Ammon's horn (tissue), 1 donor: Measurements from ENCODE around the gene OSTN.
"Not testable (repeated sequence)": the region's sequence is repeated elsewhere in the genome, so short reads cannot be mapped to it uniquely, and the experiment has no call there.

ENCODE experiments used
- DNase-seq: peaks from one replicate; pipeline ENCODE4 v3.0.0-alpha.2; 2016; ENCODE audit warnings: low spot score

OSTN gene

DNA sequence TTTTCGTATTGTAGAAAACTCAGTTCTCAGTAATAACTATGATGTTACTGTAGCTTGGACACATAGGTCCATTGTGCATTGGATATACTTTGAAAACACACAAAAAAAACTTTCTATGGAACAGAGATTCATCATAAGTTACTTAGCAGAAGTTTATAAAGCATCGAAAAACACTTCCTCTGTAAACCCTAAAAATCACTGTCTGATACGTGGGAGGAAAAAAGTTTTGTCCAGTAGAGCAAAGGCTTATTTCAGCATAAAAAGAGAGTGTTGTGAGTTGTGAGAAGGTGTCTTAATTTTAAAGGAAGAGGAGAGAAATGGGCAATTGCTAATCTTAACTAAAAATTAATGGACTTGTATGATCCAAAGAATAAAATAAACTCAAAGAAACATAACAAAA is 64.8 kb downstream of the OSTN start:
- no peak for DNase-seq

DNA sequence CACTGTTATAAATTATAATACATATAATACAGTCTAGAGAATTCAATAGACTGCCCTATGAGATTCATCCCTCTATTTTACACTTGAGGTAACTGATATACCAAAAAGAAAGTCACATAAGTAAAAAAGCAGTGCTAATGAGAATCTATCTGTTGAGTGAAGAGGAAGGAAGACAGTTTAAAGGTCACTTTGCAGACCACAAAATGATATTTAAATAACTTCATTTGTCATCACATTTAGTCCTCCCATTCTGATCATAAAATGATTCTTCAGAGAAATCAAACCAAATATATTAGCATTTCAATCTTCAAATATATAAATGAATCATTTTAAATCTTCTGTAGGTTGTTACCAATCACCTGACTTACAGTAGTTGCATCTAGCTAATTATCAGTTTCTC is 69.7 kb downstream of the OSTN start:
- DNase-seq = no peak

DNA sequence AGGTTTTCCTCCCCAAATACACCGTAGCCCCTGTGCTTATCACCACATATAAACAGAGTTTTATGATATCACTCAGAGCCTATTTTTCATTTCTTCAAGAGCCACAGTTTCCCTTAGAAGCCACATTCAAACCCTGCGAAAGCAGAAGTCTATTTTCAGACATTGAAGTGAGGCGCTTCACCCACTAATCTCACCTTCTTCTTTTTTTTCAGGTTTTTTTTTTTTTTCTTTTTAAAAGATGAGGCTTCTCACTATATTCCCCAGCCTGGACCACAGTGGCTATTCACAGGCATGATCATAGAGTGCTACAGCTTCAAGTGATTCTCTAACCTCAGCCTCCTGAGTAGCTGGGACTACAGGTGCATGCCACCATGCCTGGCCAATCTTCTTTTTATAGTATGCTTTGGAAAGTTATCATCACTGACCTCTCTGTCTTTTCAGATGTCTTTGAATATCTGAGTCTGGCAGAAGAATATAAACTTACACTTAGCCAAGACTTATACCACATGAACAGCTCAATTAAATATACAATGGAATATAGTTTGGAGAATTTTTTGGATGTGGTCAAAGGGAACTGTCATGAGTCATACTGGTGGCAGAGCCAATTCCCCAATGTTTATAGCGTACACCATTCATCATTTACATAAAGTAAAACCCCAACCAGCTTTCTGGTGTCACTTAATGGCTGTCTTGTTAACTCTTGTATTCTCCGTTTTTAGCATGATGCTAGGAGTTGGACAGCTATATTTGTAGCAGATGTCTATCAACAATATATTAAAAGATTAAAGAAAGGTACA is 70.4 kb downstream of the OSTN start:
- DNase-seq = no peak

DNA sequence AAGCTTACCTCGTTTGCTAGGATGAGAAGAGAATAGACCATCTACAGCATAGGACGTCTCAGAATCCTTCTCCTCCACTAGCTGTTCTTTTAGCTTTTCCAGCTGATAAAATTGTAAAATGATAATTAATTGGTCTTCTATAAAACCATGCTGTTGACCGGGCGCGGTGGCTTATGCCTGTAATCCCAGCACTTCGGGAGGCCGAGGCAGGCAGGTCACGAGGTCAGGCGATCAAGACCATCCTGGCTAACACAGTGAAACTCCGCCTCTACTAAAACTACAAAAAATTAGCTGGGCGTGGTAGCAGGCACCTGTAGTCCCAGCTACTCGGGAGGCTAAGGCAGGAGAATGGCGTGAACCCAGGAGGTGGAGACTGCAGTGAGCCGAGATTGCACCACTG is 76.2 kb downstream of the OSTN start:
- DNase-seq = not testable (repeated sequence)

DNA sequence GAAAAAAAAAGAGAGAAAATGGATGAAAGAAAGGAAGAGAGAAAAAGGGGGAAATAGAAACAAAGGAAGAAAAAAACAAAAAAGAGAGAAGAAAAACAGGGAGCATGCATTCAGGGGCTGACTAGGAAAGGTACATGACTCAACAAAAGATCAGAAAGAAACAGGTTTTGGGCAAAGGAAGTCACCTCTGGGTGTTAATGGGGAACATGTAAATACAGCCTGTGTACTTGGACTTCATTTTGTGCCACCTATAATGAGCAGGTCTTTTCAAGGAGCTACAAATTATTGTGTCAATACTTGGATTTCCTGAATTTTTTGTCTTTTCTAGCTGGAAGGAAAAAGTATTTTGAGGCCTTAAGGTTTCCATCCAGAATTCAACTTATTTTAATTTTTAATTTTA is 76.7 kb downstream of the OSTN start:
- DNase-seq = no peak

DNA sequence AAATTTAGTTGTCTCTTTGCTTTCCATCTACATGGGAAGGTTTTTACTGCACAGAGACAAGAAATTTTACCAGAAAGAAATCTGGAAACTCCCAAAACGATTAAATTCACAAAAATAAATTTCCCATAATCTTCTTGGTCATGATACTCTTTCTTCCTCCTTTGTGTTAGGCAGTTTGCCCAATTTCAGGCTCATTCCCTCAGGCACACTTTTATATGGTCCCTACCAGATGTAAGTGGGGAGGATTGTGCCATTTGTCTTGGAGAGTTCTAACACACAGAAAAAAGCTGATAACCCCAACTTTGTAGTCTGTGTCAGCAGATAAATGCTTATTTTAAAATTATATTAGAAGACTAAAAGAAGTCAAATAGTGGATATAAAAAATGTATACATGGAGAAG is 81.1 kb downstream of the OSTN start:
- DNase-seq = no peak

DNA sequence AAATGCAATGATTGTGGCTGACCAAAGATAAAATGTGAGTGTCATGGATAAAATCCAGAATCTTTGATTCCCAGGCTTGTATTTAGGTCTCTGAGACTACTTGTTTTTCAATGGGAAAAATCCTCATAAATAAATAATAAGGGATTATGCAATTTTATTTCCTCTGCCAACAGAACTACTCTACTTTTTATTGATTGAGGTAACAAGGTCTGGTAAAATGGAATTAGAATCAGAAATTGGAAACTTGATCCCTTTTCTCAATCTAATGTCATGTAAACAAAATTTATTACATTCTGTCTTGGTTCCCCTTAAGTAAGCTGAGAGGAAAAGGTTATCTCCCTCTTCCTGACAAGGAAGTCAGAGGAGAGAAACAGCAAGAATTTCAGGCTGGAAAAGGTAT is 81.8 kb downstream of the OSTN start:
- no peak for DNase-seq

DNA sequence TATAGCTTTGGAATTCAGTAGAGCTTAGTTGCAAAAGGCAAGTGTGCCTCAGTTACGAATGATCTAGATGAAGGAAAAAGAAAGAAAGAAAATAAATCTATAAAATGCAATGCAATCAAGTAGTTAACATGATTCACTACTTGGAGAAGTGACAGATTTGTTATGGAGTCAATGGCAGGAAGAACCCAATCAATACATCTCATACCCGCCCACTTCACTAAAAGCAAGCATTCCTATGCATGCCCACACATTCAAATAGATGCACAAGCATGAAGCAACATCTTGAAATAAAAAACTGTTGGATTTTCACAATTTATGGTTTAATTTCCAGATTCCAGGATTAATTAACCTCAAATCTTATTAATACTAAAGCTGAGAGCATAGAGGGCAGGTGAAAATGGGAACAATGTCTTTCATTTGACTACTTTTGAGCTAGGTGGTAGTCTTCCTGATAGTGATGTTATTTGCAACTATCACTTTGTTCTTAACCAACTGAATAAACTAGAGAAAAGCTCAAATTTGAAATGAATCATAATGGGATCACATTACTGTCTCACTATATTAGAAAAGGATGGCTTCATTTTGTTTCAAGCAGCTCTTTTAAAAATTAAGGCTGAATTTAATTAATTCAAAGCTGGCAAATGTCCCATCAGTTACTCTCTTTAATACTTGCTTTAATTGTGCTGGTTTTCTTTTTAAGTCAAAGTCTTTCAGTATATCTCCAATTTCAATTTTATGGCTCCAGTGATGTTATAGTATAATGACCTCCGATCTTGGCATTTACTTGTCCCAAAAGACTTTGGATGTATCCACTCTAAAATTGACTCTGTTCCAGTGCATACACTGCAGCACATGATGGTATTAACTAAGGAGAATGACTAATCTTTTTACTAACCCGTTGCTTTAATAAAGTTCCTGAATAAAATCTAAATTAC is 83.5 kb downstream of the OSTN start:
- DNase-seq = no peak

DNA sequence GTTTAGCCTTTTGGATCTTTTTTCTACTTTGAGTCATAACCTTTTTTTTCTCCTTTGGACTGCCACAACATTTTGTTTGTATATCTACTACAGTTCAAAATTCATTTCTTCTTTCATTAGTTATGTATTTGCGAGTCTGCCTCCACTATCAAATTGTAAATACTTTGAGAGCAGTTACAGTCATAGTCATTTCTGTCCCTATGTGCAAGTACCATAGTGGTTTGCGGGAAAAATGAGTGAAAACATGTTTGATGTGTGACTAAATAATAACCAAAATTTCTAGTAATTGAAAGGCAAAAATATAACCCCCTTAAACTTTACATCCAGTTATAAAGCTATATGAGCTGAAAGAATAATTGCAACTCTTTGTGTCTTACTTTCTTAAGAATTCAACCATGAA is 84.4 kb downstream of the OSTN start:
- no peak for DNase-seq

DNA sequence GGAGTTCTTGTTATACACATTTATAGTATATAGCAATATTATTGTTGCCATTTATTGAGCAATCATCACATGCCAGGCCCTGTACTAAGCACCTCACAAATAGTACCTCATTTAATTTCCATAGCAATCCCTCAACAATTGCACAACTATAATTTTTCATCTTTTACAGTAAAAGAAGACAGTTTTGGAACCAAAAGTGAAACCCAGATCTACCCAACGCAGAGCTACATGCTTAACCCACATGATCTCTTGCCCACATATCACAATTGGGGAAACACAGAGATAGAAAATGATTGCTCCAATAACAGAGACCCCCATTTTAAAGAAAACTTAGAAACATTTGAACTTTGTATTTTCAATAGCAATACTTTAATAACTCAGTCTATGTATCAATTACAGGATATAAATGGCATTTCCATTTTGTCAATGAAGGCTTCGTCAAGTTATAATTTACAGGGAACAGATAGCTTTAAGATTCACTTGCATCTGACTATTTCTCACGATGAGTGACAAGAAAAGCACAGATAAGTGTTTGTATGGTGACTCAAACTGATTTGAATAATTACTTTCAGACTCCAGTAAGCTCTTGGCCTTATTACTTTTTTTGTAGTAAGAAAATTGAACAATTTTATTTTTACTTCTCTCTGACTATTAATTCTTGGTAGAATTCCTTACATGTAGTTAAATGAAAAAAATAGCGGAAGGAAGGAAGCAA is 91.4 kb downstream of the OSTN start:
- no peak for DNase-seq

DNA sequence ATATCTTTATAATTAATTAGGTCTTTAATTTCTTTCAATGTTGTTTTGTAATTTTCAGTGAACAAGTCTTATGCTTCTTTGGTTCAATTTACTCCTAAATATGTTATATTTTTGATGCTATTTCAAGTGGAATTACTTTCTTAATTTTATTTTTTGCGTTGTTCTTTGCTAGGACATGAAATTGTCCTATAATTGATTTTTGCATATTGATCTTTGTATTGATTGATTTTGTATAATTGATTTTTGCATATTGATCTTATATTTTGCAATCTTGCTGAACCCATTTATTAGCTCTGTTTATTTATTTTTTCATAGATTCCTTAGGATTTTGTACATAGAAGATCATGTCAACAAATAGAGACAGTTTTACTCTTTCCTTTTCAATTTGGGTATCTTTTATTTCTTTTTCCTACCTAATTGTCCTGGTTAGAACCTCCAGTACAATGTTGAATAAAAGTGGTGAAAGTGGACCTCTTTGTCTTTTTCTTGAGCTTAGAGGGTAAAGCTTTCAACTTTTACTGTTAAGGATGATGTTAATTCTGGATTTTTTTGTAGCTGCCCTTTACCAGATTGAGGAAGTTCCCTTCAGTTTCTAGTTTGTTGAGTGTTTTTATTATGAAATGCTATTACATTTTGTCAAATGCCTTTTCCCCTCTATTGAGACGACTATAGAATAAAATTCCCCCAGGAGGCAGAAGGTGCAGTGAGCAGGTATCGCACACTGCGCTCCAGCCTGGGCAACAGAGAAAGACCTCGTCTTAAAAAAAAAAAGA is 93.4 kb downstream of the OSTN start:
- DNase-seq = no peak

DNA sequence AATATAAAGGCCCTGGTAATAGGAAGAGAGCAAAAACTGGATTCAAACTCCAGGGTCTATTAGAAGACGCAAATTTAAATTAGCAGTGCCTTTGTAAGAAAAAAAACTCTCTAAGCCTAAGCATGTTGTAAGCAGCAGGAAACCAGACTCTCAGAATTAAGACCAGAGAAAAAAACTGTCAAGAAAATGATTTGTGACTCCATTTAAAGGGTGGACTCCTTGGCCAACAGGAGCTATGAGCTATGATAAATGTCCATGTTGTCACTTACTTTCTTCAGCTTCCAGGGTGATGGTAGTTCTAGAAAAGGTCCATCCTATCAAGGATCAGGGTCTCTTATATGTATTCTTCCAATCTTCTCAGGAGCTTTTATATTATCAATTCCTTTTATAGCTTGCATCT is 95.2 kb downstream of the OSTN start:
- no peak for DNase-seq

DNA sequence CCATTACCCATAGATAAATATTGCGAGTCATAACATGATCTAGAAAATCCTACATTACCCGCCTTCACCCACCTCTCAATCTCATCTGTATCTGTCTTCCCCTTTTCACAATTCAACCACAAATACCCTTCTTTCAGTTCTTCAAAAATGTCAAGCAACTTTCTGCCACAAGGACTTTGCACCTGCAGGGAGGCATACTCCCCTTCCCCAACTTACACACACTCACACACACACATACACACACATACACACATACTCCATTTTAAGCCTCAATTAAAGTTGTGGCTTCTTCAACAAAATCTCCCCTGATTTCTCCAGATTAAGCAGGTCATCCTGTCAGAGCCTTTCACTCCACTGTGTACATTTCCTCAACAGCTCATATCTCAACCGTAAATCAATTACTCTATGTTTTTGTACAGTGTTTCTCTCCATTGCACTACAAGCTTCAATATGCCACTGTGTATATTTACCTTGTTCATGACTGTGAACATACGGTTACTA is 97.0 kb downstream of the OSTN start:
- no peak for DNase-seq

DNA sequence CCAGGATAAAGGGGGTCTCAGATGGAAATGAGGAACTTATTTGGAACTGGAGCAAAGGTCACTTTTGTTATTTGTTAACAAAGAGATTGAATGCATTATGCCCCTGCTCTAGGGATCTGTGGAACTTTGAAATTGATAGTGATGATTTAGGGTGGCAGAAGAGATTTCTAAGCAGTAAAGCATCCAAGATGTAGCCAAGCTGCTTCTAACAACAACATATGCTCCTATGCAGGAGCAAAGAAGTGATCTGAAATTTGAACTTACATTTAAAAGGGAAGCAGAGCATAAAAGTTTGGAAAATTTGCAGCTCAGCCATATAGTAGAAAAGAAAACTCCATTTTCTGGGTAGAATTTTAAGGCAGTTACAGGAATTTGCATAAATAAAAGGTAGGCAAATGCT is 99.8 kb downstream of the OSTN start:
- DNase-seq = no peak

DNA sequence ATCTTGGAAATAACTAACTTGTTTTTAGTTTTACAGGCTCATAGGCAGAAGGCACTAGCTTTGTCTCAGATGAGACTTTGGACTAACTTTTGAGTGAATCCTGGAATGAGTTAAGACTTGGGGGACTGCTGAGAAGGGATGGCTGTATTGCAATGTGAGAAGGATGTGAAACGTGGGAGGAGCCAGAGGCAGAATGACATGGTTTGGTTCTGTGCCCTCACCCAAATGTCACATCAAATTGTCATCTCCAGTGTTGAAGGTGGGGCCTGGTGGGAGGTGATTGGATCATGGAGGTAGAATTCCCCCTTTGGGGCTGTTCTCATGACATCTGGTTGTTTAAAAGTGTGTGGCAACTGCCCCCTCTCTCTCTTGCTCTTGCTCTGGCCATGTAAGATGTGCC is 101.4 kb downstream of the OSTN start:
- DNase-seq = no peak

DNA sequence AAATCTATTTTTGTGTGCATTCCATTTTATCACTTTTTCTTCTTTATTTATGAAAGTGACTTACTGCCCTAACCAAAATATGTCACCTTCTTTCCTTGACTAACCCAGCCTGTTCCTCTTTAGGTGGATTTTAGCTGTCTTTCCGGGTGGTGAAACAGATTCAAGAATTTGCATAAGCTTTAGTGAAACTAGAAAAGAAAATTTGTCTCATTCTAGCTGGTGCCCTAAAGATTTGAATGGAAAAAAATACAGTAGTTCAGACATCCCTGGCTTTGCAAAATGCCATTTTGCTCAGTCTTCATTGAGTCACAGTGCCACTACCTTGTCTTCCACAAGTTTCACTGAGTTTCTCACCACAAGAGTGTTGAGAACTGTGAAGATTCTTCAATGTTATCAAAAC is 102.0 kb downstream of the OSTN start:
- no peak for DNase-seq

DNA sequence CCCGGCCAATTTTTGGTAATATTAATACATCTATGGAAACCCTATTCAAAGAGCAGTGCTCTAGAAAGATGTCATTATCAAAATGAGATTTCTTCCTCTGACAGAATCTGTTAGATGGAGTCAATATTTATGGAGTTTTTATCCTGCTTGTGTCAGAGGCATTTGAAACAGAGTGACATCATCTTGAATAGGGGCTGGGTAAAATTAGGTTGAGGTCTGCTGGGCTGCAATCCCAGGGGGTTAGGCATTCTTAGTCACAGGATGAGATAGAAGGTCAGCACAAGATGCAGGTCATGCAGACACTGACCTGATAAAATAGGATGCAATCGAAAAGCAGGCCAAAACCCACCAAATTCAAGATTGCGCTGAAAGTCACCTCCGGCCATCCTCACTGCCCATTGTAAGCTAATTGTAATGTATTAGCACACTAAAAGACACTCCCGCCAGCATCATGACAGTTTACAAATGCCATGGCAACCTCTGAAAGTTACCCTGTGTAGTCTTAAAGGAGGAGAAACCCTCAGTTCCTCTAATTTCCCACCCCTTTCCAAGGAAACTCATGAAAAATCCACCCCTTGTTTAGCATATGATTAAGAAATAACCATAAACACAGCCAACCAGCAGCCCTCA is 102.9 kb downstream of the OSTN start:
- DNase-seq = no peak

DNA sequence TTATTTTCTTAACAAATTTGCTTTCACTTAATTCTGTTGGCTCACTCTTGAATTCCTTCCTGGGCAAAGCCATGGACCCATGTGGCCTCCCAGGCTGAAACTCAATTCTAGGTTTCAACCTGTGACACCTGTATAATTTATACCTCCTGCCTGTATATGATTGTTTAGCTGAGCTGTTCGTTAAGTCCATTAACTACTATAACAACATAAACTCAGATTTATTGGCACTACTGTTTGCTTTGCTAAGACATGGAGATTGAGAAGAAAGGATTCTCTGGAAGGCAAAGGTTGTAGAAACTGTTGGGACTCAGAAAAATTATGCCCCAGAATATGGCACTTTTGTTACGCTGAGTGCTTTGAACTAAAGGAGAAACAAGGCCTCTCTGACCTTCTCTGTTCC is 103.4 kb downstream of the OSTN start:
- no peak for DNase-seq

DNA sequence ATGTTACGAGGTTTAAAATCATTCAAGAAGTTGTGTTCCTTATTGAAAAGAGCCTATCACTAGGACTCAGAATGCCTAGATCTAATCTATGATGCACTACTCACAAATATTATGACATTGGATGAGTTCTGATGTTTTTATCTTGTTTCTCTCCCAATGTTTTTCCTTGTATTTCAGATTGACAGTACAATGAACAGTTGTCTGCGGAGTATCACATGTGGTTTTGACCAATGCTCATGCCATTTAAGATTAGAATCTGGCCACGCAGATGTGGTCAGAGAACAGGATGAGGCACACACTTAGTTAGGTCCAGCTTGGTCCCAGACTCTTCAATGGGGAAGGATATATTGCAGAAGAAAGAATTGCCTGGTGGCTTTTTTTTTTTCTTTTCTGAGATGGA is 104.6 kb downstream of the OSTN start:
- peak; percentile 12 for DNase-seq

DNA sequence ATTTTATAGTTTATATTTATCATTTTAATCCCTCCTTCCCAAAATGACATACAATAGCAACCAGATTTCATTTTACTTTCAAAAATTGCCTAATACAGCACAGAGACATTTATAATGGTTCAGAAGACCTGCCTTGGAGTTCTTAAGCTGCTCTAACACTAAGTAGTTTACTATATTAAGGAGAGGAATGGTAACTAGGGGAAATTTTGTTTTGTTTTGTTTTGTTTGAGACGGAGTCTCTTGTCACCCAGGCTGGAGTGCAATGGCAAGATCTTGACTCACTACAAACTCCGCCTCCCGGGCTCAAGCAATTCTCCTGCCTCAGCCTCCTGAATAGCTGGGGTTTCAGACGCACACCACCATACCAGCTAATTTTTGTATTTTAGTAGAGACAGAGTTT is 107.4 kb downstream of the OSTN start:
- DNase-seq = no peak

DNA sequence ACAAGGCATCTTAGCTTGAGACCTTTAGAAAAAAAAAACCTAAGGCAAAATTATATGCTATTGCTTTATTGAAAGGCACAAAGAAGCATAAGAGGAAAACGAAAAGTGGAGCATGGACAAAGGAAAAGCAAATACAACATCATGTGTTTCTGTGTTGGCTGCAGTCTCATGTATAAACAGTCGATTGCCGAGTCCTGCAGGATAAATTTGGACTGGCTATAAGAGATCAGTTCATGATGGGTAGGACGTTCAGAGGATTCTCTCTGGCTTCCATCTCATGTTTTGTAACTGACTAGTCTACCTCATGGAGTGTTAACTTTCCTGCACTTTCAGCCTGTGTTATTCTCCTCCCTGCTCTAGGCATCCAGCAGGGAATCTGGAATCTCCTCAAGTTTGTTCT is 108.3 kb downstream of the OSTN start:
- no peak for DNase-seq
